ENCODE data around the gene POP4. TPM values are rescaled to one million over a fixed set of nuclear protein-coding genes. Genes with fewer than 3 reads are reported as not detected.

POP4 gene
- total and polyA plus RNA-seq, 2 of the 8 experiments (the other 6 are each of a cell fraction or from before 2014, with no cell fraction given) = 29.1 to 41.5 TPM

DNA sequence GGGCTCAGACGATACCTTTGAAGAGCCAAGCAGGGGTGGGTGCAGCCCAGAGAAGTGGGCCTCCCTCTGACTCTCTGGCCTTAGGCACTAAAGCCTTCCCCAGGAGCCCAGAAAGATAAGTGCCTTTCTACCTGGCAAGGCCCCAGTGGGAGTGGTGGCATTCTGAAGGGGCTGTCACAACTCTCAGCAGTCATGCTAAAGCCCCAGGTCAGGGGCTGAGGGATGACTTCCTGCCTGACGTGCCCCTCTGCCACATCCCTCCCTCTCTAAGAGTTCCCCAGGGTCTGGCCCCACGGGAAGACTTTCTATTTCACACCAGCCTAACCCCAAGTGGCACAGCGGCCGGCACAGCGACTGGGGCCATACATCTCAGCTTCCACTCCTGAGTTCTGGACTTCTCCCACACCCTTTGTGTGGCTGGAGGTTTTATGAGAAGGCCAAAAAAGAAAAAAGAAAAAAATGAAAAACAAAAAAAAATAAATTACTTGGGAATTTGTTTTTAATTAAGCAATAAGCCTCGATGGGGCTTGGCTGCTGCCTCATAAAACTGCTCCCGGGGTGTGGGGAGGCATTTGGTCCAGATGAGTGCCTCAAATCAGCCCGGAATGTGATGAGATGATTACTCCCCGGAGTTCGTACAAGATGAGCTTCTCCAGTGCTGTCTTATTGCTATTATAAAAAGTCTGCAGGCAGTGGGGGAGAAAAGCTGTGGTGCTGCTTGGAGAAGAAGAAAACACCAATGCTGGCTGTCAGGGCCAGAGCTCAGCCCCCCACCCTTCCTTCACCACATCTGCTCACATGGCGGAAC, 30.7 kb downstream of the POP4 start:
- Histone ChIP-seq H4K8ac (ENCODE audit: extremely low read depth, insufficient read depth, low read length) (no peak overlapping the region), H2BK12ac (ENCODE audit: low read depth, low read length) (no peak overlapping the region), H3K9ac (replicated peaks in 1 of 4; ENCODE audit: extremely low read depth in 1 of 4, low read depth in 3 of 4, low read length in 3 of 4) (no peak overlapping the region), H3K79me1 (ENCODE audit: low read depth, low read length) (no peaks in the 10 kb centered on the region), H3K79me2 (ENCODE audit: control insufficient read depth in 1 of 2, insufficient read depth in 2 of 2, low read length in 2 of 2) (no peaks in the 10 kb centered on the region), H2BK20ac (ENCODE audit: low read length) (no peak overlapping the region), H3K14ac (ENCODE audit: insufficient read length) (no peak overlapping the region), H3K18ac (ENCODE audit: extremely low read depth, low read length) (no peak overlapping the region), H3K4me3 (ENCODE audit: extremely low read depth in 1 of 4, insufficient read depth in 2 of 4, low read depth in 3 of 4, low read length in 4 of 4) (no peak overlapping the region), H4K20me1 (replicated peaks in 1 of 2; ENCODE audit: control insufficient read depth in 1 of 2, insufficient read depth in 2 of 2, low read length in 2 of 2) (no peaks in the 10 kb centered on the region), H3K27ac (ENCODE audit: low read depth, low read length) (no peak overlapping the region), H3K23ac (ENCODE audit: insufficient read length) (no peak overlapping the region), H2BK15ac (ENCODE audit: low read length) (no peak overlapping the region; the same call in 1 of the 2 replicates), H4K91ac (replicated peaks; ENCODE audit: insufficient read length, low read length) (no peak overlapping the region), H3K4me1 (replicated peaks in 1 of 4; ENCODE audit: control insufficient read depth in 3 of 4, insufficient read depth in 4 of 4, low read length in 3 of 4) (no peaks in the 10 kb centered on the region), H3K9me3 (ENCODE audit: insufficient read depth in 2 of 2, low read depth in 1 of 2, low read length in 1 of 2) (no peaks in the 10 kb centered on the region), H2BK5ac (ENCODE audit: low read depth, low read length) (no peak overlapping the region), H3K27me3 (replicated peaks in 1 of 4; ENCODE audit: control insufficient read depth in 3 of 4, extremely low read depth in 1 of 4, insufficient read depth in 3 of 4, low read length in 3 of 4) (no peaks in the 10 kb centered on the region), H2AFZ (ENCODE audit: low read length) (no peak overlapping the region), H2BK120ac (replicated peaks; ENCODE audit: low read depth, low read length) (no peak overlapping the region), H3K23me2 (ENCODE audit: low read depth, low read length) (no peaks in the 10 kb centered on the region), H2AK5ac (ENCODE audit: low read depth, low read length) (no peak overlapping the region), H3K4ac (replicated peaks; ENCODE audit: insufficient read length, low read depth, low read length) (no peak overlapping the region), H3K4me2 (ENCODE audit: insufficient read depth in 1 of 2, low read depth in 2 of 2, low read length in 2 of 2) (no peak overlapping the region), H4K5ac (ENCODE audit: insufficient read length, low read depth, low read length) (no peak overlapping the region), H3K36me3 (ENCODE audit: control insufficient read depth in 2 of 4, insufficient read depth in 4 of 4, low read length in 3 of 4) (no peaks in the 10 kb centered on the region), H3K56ac (replicated peaks; ENCODE audit: insufficient read length, low read depth, low read length) (no peak overlapping the region)
- ChIA-PET POLR2A (ENCODE audit: partially characterized antibody) (interaction anchor here (1.0 to 1.6 kb wide), 2 partner anchors 8 to 11 kb away, joined by 4 read pairs; no protein-coding TSS in a partner anchor), CTCF (ENCODE audit: partially characterized antibody) (interaction anchor here (0.6 to 0.9 kb wide), 3 partner anchors 9 to 207 kb away, joined by 3 to 5 read pairs (median 4); no protein-coding TSS in a partner anchor)
- WGBS, 2 experiments (ENCODE audit: extremely low coverage in 1 of 2, insufficient coverage in 1 of 2, insufficient read length in 1 of 2, insufficient replicate concordance in 2 of 2, low coverage in 1 of 2, low lambda C conversion rate in 2 of 2, missing lambda C conversion rate in 1 of 2) = 80% methylated on average over 12 of the region's 12 CpGs; no CpG with 5 or more reads in 1 of the 2 experiments
- DNase-seq (ENCODE audit: low read depth in 1 of 2, low spot score in 2 of 2) = no peak
- no peak for TF ChIP-seq RFX5 (IDR thresholded peaks at IDR 0.05; ENCODE audit: borderline replicate concordance, low read depth, low read length)
- TF ChIP-seq FOSL1 (IDR thresholded peaks at IDR 0.05; ENCODE audit: insufficient read depth, low read depth, low read length) = no peak
- no peak for TF ChIP-seq GTF2F1 (IDR thresholded peaks at IDR 0.05; ENCODE audit: borderline replicate concordance, low read depth, low read length)
- TF ChIP-seq CHD2 (IDR thresholded peaks at IDR 0.05; ENCODE audit: low read length) = no peak
- no peak for TF ChIP-seq SIX5 (IDR thresholded peaks at IDR 0.05; ENCODE audit: low read depth, low read length)
- TF ChIP-seq, protein P1, sequence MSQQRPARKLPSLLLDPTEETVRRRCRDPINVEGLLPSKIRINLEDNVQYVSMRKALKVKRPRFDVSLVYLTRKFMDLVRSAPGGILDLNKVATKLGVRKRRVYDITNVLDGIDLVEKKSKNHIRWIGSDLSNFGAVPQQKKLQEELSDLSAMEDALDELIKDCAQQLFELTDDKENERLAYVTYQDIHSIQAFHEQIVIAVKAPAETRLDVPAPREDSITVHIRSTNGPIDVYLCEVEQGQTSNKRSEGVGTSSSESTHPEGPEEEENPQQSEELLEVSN (IDR thresholded peaks at IDR 0.05) = no peak
- no peak for TF ChIP-seq SIN3A (conservative IDR thresholded peaks at IDR 0.05 in 1 of 2, IDR thresholded peaks at IDR 0.05 in 1 of 2; ENCODE audit: low read depth in 1 of 2, low read length in 2 of 2)
- TF ChIP-seq TAF7 (optimal IDR thresholded peaks at IDR 0.05; ENCODE audit: borderline replicate concordance, low read depth, low read length) = no peak
- TF ChIP-seq EZH2 (IDR thresholded peaks at IDR 0.05; ENCODE audit: low read depth, low read length, severe bottlenecking) = no peak
- no peak for TF ChIP-seq HDAC6 (IDR thresholded peaks at IDR 0.05; ENCODE audit: low read depth, low read length)
- TF ChIP-seq TAF1 (IDR thresholded peaks at IDR 0.05; ENCODE audit: low read depth, low read length) = no peak
- no peak for TF ChIP-seq ASH2L (IDR thresholded peaks at IDR 0.05; ENCODE audit: low read length)
- FAIRE-seq = no peak
